ENCODE measurements around the gene RAB3C. TPM values are rescaled to one million over a fixed set of nuclear protein-coding genes. Genes with fewer than 3 reads are reported as not detected.
A peak's percentile ranks its signal among the peaks of the same experiment; 100 is the strongest.

RAB3C gene
- total RNA-seq, 8 experiments from 2014 or later, result 0.10 to 114 (median 50.3) TPM; not detected in 1

- peaks cover 9 to 14% of the 10 kb centered on the region in 2 donors for H3K4me1 ChIP-seq (replicated peaks in 1 of 2)
- in situ Hi-C loops (cut with MboI; ENCODE audit: low pct_unique_long_range_greater_than_20kb in 2 of 9, low sequenced_read_pairs in 9 of 9, unreplicated experiment in 9 of 9), result loop anchor here in 3 of 9 experiments (10.0 to 25.0 kb wide), 3 partner anchors 332 to 357 kb away; partner anchors contain the start of gene GAPT (in 1 of the 3)
- H3K4me3 ChIP-seq, result no peak overlapping the region
- no peak overlapping the region for H3K27ac ChIP-seq
- ATAC-seq (replicated peaks in 6 of 8), result no peak
- 0 to 100% (median 83%) methylated on average over 1 to 2 of the region's 2 CpGs; no CpG with 5 or more reads in 3 of the 10 experiments for whole genome bisulfite sequencing, 10 experiments
Measured at GRCh38 chr5:58844395-58844794, 261.5 kb downstream of the RAB3C start.

DNA sequence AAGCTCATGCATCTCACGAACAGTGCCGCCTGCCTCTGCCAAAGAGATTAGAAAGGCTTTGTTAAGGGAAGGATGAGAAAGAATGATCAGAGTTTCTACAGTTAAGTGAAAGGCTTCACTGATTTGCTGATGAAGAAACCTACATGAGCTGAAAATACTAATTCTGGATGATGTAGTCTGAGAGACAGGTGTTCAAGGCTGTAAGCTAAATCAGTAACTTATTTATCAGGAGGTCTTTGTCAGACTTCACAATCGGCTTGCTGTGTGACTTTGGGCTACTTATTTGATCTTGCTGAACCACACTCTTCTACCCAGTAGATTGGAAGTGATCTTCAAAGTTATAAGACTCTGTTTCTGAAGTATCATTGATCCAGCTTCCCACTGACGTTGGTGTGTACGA lies 264.2 kb downstream of the RAB3C start:
- 25 to 98% (median 84%) methylated on average over 2 to 5 of the region's 5 CpGs for WGBS, 10 experiments
- no peak overlapping the region for H3K27ac ChIP-seq
- in situ Hi-C loops (cut with MboI; ENCODE audit: low pct_unique_long_range_greater_than_20kb in 2 of 9, low sequenced_read_pairs in 9 of 9, unreplicated experiment in 9 of 9), result loop anchor here in 3 of 9 experiments (10.0 to 25.0 kb wide), 3 partner anchors 335 to 360 kb away; partner anchors contain the start of gene GAPT (in 1 of the 3)
- H3K4me1 ChIP-seq (replicated peaks in 1 of 2), result peaks cover 20 to 28% of the 10 kb centered on the region in 2 donors
- H3K4me3 ChIP-seq, result no peak overlapping the region
- no peak for ATAC-seq (replicated peaks in 6 of 8)

GRCh38 chr5:58849223-58849622 lies 266.3 kb downstream of the RAB3C start:
- peak overlapping the region; percentile 25 to 76 for H3K27ac ChIP-seq
- peaks cover 20 to 28% of the 10 kb centered on the region in 2 donors for H3K4me1 ChIP-seq (replicated peaks in 1 of 2)
- 0% methylated on average over 1 of the region's 1 CpG; no CpG with 5 or more reads in 5 of the 10 experiments for WGBS, 10 experiments
- in situ Hi-C loops (cut with MboI; ENCODE audit: low pct_unique_long_range_greater_than_20kb in 2 of 9, low sequenced_read_pairs in 9 of 9, unreplicated experiment in 9 of 9), result loop anchor here in 3 of 9 experiments (10.0 to 25.0 kb wide), 3 partner anchors 337 to 362 kb away; partner anchors contain the start of gene GAPT (in 1 of the 3)
- peak in 3 of 8 experiments; percentile 3 to 19 (median 13) for ATAC-seq (replicated peaks in 6 of 8)
- no peak overlapping the region for H3K4me3 ChIP-seq

GRCh38 chr5:58849921-58850667 lies 267.2 kb downstream of the RAB3C start:
- WGBS, 10 experiments, result 0 to 29% (median 10%) methylated on average over 1 to 3 of the region's 3 CpGs
- in situ Hi-C loops (cut with MboI; ENCODE audit: low pct_unique_long_range_greater_than_20kb in 2 of 9, low sequenced_read_pairs in 9 of 9, unreplicated experiment in 9 of 9), result loop anchor here in 5 of 9 experiments (10.0 to 25.0 kb wide), 3 partner anchors 338 to 363 kb away; partner anchors contain the start of gene GAPT (in 3 of the 5)
- peak; percentile 75 to 99 (median 96) for ATAC-seq (replicated peaks in 6 of 8)
- H3K27ac ChIP-seq, result peak overlapping the region; percentile 25 to 76
- H3K4me3 ChIP-seq, result peak overlapping the region in 1 of 5 donors; percentile 2
- H3K4me1 ChIP-seq (replicated peaks in 1 of 2), result peaks cover 20 to 28% of the 10 kb centered on the region in 2 donors

- Histone ChIP-seq H3K27ac (no peak overlapping the region), H3K4me3 (no peak overlapping the region), H3K4me1 (replicated peaks in 1 of 2) (peaks cover 20 to 28% of the 10 kb centered on the region in 2 donors)
- in situ Hi-C loops (cut with MboI; ENCODE audit: low pct_unique_long_range_greater_than_20kb in 2 of 9, low sequenced_read_pairs in 9 of 9, unreplicated experiment in 9 of 9), result loop anchor here in 2 of 9 experiments (25.0 kb wide), 1 partner anchor 364 kb away; the partner anchor contains the start of gene GAPT (in 2 of the 2)
- ATAC-seq (replicated peaks in 6 of 8), result no peak
- 6 to 80% (median 31%) methylated on average over 2 to 7 of the region's 7 CpGs; no CpG with 5 or more reads in 2 of the 10 experiments for WGBS, 10 experiments
Measured at GRCh38 chr5:58851153-58851552, 268.3 kb downstream of the RAB3C start.

GRCh38 chr5:58851571-58851970 lies 268.7 kb downstream of the RAB3C start:
- in situ Hi-C loops (cut with MboI; ENCODE audit: low pct_unique_long_range_greater_than_20kb in 2 of 9, low sequenced_read_pairs in 9 of 9, unreplicated experiment in 9 of 9), result loop anchor here in 2 of 9 experiments (25.0 kb wide), 1 partner anchor 364 kb away; the partner anchor contains the start of gene GAPT (in 2 of the 2)
- Histone ChIP-seq H3K27ac (no peak overlapping the region), H3K4me1 (replicated peaks in 1 of 2) (peaks cover 20 to 28% of the 10 kb centered on the region in 2 donors), H3K4me3 (no peak overlapping the region)
- ATAC-seq (replicated peaks in 6 of 8), result no peak
- 9 to 100% (median 86%) methylated on average over 2 to 5 of the region's 5 CpGs for WGBS, 10 experiments

DNA sequence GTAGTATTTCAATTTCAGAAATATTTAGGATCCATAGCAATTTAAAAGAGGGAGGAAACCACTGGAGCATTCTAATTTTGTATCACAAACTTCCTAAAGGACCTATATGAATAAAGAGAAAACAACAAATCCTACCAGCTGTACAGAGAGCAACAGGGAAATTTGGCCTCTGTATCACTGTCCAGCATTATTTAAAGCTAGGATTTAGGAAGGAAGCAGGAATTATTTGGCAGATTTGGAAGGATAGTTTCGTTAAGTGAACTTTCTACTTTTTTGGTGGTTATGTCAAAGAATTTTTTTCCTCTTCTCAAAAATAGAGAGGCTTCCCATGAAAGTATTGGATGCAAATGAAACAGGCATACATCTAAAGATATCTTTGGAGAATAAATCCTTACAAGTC lies 269.7 kb downstream of the RAB3C start:
- Histone ChIP-seq H3K4me3 (no peak overlapping the region), H3K4me1 (replicated peaks in 1 of 2) (peaks cover 20 to 28% of the 10 kb centered on the region in 2 donors), H3K27ac (no peak overlapping the region)
- ATAC-seq (replicated peaks in 6 of 8), result no peak
- 0 to 100% (median 92%) methylated on average over 1 of the region's 1 CpG for WGBS, 10 experiments
- in situ Hi-C loops (cut with MboI; ENCODE audit: low pct_unique_long_range_greater_than_20kb in 2 of 9, low sequenced_read_pairs in 9 of 9, unreplicated experiment in 9 of 9), result loop anchor here in 2 of 9 experiments (25.0 kb wide), 1 partner anchor 365 kb away; the partner anchor contains the start of gene GAPT (in 2 of the 2)

GRCh38 chr5:58854441-58854840 lies 271.6 kb downstream of the RAB3C start:
- in situ Hi-C loops (cut with MboI; ENCODE audit: low pct_unique_long_range_greater_than_20kb in 2 of 9, low sequenced_read_pairs in 9 of 9, unreplicated experiment in 9 of 9), result loop anchor here in 2 of 9 experiments (25.0 kb wide), 1 partner anchor 367 kb away; the partner anchor contains the start of gene GAPT (in 2 of the 2)
- H3K27ac ChIP-seq, result no peak overlapping the region
- peaks cover 11 to 14% of the 10 kb centered on the region in 2 donors for H3K4me1 ChIP-seq (replicated peaks in 1 of 2)
- no peak overlapping the region for H3K4me3 ChIP-seq
- no peak for ATAC-seq (replicated peaks in 6 of 8)
- 41 to 100% (median 64%) methylated on average over 1 to 2 of the region's 2 CpGs; no CpG with 5 or more reads in 3 of the 10 experiments for WGBS, 10 experiments

DNA sequence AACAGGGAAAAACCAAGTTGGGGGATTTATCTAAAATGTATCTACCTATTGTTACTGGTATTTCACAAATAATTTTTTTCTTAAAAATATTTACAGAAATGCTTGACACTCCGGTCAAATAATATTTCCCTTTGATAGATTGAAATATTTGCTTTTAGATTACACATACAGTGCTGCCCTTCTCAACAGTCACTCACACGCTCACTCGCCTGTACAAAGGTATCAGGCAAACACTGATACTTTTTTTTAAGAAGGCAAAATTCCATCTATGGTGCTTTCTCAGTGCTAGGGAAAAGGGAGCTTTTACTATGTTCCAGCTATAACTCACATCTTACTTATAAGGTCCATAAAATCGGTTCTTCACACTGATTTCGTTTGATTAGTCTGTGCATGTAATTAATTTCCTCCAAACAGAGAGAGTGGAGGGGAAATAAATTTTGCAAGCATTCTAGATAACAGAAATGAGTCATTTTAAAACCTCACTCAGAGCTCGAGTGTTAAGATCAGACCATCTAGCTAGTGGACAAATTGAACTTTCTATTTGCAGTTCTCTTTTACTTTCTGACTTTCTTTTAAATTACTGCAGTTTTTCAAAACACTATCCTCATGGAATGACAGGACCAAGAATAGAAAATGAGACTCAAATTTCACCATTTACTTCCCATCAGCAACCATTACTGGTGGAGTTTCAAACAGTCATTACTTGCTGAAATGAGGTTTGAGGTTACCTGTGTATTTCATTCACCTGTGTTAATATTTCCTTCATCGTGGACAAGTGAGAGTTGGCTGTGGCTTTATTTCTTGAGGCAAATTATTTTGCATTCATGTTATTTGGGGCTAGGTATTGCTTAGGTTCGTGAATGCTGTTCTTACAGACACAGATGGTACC lies 273.2 kb downstream of the RAB3C start:
- 34 to 100% (median 90%) methylated on average over 2 to 8 of the region's 8 CpGs for WGBS, 10 experiments
- in situ Hi-C loops (cut with MboI; ENCODE audit: low pct_unique_long_range_greater_than_20kb in 2 of 9, low sequenced_read_pairs in 9 of 9, unreplicated experiment in 9 of 9), result loop anchor here in 2 of 9 experiments (25.0 kb wide), 1 partner anchor 369 kb away; the partner anchor contains the start of gene GAPT (in 2 of the 2)
- no peak for ATAC-seq (replicated peaks in 6 of 8)
- Histone ChIP-seq H3K4me3 (no peak overlapping the region), H3K27ac (no peak overlapping the region), H3K4me1 (replicated peaks in 1 of 2) (no peaks in the 10 kb centered on the region)

DNA sequence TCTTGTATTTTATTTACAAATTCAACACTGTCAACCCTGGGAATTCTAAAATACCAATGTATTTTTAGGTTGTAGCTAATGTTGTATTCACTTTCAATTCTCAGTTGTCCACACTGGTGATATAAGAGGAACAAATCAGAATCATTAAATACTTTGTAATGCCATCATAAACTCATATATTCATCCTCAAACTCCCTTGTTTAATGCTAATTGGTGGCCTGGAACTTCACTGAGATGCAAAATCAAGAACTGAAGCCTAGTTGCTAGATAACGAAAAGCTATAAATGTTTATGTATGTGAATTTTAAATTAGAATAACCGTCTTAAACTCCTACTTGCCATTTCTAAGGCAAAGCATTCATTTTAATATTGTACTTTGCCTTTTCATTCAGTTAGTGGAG lies 274.7 kb downstream of the RAB3C start:
- in situ Hi-C loops (cut with MboI; ENCODE audit: low pct_unique_long_range_greater_than_20kb in 2 of 9, low sequenced_read_pairs in 9 of 9, unreplicated experiment in 9 of 9), result loop anchor here in 2 of 9 experiments (25.0 kb wide), 1 partner anchor 370 kb away; the partner anchor contains the start of gene GAPT (in 2 of the 2)
- no peak overlapping the region for H3K4me3 ChIP-seq
- 0 to 33% (median 0%) methylated on average over 1 to 2 of the region's 2 CpGs; no CpG with 5 or more reads in 1 of the 10 experiments for WGBS, 10 experiments
- peak in 2 of 8 experiments; percentile 53 to 64 for ATAC-seq (replicated peaks in 6 of 8)
- H3K4me1 ChIP-seq (replicated peaks in 1 of 2), result no peaks in the 10 kb centered on the region
- H3K27ac ChIP-seq, result no peak overlapping the region

DNA sequence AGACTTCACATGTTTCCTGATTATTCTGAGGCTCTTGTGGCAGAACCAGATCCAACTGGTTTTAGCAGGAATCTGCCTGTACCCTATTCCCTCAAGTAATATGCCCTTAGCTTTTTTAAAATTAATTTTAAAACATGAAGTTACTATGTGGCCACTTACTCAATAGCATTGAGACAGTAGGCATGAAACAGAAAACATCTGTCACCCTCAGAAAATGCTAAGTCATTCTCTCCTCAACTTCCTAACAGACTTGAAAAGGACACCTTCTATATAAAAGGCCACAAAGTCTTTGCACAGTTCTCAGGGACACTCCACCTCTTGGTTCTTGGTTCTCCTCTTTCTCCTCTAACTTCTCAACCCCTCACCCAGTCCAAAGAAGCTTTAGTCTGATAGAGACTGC lies 277.8 kb downstream of the RAB3C start:
- ATAC-seq (replicated peaks in 6 of 8), result no peak
- in situ Hi-C loops (cut with MboI; ENCODE audit: low pct_unique_long_range_greater_than_20kb in 2 of 9, low sequenced_read_pairs in 9 of 9, unreplicated experiment in 9 of 9), result loop anchor here in 2 of 9 experiments (25.0 kb wide), 1 partner anchor 373 kb away; the partner anchor contains the start of gene GAPT (in 2 of the 2)

DNA sequence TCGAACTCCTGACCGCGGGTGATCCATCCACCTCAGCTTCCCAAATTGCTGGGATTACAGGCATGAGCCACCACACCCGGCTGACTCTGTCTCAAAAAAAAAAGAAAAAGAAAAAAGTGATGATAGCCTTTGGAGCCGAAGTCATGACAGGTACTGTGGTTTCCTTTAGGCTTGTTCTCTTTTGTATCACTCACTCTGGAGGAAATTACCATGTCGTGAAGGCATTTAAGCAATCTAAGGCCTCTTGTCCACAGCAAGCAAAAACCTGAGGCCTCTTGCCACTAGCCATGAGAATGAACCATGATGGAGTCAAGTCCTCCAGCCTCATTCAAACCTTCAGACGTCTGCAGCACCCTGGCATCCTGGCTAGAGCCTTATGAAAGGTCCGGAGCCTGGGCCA lies 286.1 kb downstream of the RAB3C start:
- 0 to 93% (median 70%) methylated on average over 1 to 7 of the region's 8 CpGs; no CpG with 5 or more reads in 2 of the 10 experiments for WGBS, 10 experiments
- in situ Hi-C loops (cut with MboI; ENCODE audit: low pct_unique_long_range_greater_than_20kb in 2 of 9, low sequenced_read_pairs in 9 of 9, unreplicated experiment in 9 of 9), result loop anchor here in 2 of 9 experiments (25.0 kb wide), 1 partner anchor 382 kb away; the partner anchor contains the start of gene GAPT (in 2 of the 2)
- no peak for ATAC-seq (replicated peaks in 6 of 8)

More for the DNA sequence above, 277.8 kb downstream of the RAB3C start:
- Histone ChIP-seq H3K4me3 (no peak overlapping the region), H3K27ac (no peak overlapping the region), H3K4me1 (replicated peaks in 1 of 2) (no peaks in the 10 kb centered on the region)

More for the DNA sequence above, 286.1 kb downstream of the RAB3C start:
- Histone ChIP-seq H3K27ac (no peak overlapping the region), H3K4me3 (no peak overlapping the region), H3K4me1 (replicated peaks in 1 of 2) (no peaks in the 10 kb centered on the region)
